ENCODE data around the gene TCTN1. TPM values are rescaled to one million over a fixed set of nuclear protein-coding genes. Genes with fewer than 3 reads are reported as not detected.

The TCTN1 gene
- total and polyA plus RNA-seq, 2 of the 8 experiments (the other 6 are each of a cell fraction or from before 2014, with no cell fraction given): 14.7 to 16.4 TPM

DNA sequence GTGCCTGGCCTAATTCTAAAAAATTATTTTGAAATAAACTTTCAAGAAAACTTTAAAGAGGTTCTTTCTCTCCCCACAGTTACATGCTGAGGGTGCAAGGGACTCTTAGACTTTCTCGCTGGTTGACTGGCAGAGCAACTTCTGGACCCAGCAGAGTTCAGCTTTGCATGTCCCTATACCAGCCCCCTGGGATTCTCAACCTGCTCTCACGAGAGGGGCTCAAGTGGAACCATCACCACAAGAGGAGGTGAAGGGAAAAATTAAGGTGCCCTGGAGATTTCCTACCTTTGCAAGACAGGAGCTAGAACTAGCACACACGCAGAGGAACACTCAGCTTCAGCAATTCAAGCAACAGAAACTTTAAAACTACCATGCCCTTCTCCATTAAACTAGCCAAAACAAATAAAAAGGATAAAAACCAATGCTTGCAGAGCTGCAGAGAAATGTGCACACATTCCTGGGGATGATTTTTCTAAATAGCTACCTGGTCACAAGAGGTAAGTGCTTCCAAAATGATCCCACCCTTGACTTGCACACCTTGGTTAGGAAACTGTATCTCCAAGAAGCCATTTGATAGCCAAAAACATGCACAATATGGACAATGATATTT is 72.5 kb downstream of the TCTN1 start:
- H2BK120ac ChIP-seq (replicated peaks; ENCODE audit: low read depth, low read length): no peak overlapping the region
- H3K9me3 ChIP-seq (ENCODE audit: insufficient read depth in 2 of 2, low read depth in 1 of 2, low read length in 1 of 2): no peaks in the 10 kb centered on the region
- no peak overlapping the region for H3K4ac ChIP-seq (replicated peaks; ENCODE audit: insufficient read length, low read depth, low read length)
- H3K4me2 ChIP-seq (ENCODE audit: insufficient read depth in 1 of 2, low read depth in 2 of 2, low read length in 2 of 2): no peak overlapping the region
- no peak overlapping the region for H3K56ac ChIP-seq (replicated peaks; ENCODE audit: insufficient read length, low read depth, low read length)
- no peak for DNase-seq (ENCODE audit: low read depth in 1 of 2, low spot score in 2 of 2)
- peaks cover 2 to 15% (median 6%) of the 10 kb centered on the region in 4 experiments for H3K4me1 ChIP-seq (replicated peaks in 1 of 4; ENCODE audit: control insufficient read depth in 3 of 4, insufficient read depth in 4 of 4, low read length in 3 of 4)
- H3K9ac ChIP-seq (replicated peaks in 1 of 4; ENCODE audit: extremely low read depth in 1 of 4, low read depth in 3 of 4, low read length in 3 of 4): no peak overlapping the region
- no peak overlapping the region for H2BK15ac ChIP-seq (ENCODE audit: low read length)
- no peak overlapping the region for H2BK12ac ChIP-seq (ENCODE audit: low read depth, low read length)
- no peak overlapping the region for H4K91ac ChIP-seq (replicated peaks; ENCODE audit: insufficient read length, low read length)
- no peak overlapping the region for H3K27ac ChIP-seq (ENCODE audit: low read depth, low read length)
- 82% methylated on average over 3 of the region's 3 CpGs; no CpG with 5 or more reads in 1 of the 2 experiments for WGBS, 2 experiments (ENCODE audit: extremely low coverage in 1 of 2, insufficient coverage in 1 of 2, insufficient read length in 1 of 2, insufficient replicate concordance in 2 of 2, low coverage in 1 of 2, low lambda C conversion rate in 2 of 2, missing lambda C conversion rate in 1 of 2)
- H3K23me2 ChIP-seq (ENCODE audit: low read depth, low read length): peaks cover 6% of the 10 kb centered on the region
- H2BK5ac ChIP-seq (ENCODE audit: low read depth, low read length): no peak overlapping the region
- H4K8ac ChIP-seq (ENCODE audit: extremely low read depth, insufficient read depth, low read length): no peak overlapping the region
- no peak overlapping the region for H2BK20ac ChIP-seq (ENCODE audit: low read length)
- H3K36me3 ChIP-seq (ENCODE audit: control insufficient read depth in 2 of 4, insufficient read depth in 4 of 4, low read length in 3 of 4): no peaks in the 10 kb centered on the region
- no peaks in the 10 kb centered on the region for H3K79me1 ChIP-seq (ENCODE audit: low read depth, low read length)
- POLR2A ChIA-PET (ENCODE audit: partially characterized antibody): interaction anchor here (1.2 to 2.2 kb wide), 2 partner anchors 11 to 18 kb away, joined by 3 to 8 read pairs; no protein-coding TSS in a partner anchor
- H3K4me3 ChIP-seq (ENCODE audit: extremely low read depth in 1 of 4, insufficient read depth in 2 of 4, low read depth in 3 of 4, low read length in 4 of 4): no peak overlapping the region
- FAIRE-seq: no peak
- H3K14ac ChIP-seq (ENCODE audit: insufficient read length): no peak overlapping the region
- no peak overlapping the region for H3K23ac ChIP-seq (ENCODE audit: insufficient read length)
- no peaks in the 10 kb centered on the region for H3K79me2 ChIP-seq (ENCODE audit: control insufficient read depth in 1 of 2, insufficient read depth in 2 of 2, low read length in 2 of 2)
- H2AFZ ChIP-seq (ENCODE audit: low read length): no peak overlapping the region
- no peak overlapping the region for H2AK5ac ChIP-seq (ENCODE audit: low read depth, low read length)
- no peak overlapping the region for H3K18ac ChIP-seq (ENCODE audit: extremely low read depth, low read length)
- H4K5ac ChIP-seq (ENCODE audit: insufficient read length, low read depth, low read length): no peak overlapping the region
- CTCF ChIA-PET (ENCODE audit: partially characterized antibody): interaction anchor here (0.6 kb wide), 1 partner anchor 204 kb away, joined by 3 read pairs; no protein-coding TSS in a partner anchor
- peaks cover 0 to 13% (median 9%) of the 10 kb centered on the region in 4 experiments; a peak in 5 of 7 replicates for H3K27me3 ChIP-seq (replicated peaks in 1 of 4; ENCODE audit: control insufficient read depth in 3 of 4, extremely low read depth in 1 of 4, insufficient read depth in 3 of 4, low read length in 3 of 4)
- H4K20me1 ChIP-seq (replicated peaks in 1 of 2; ENCODE audit: control insufficient read depth in 1 of 2, insufficient read depth in 2 of 2, low read length in 2 of 2): no peaks in the 10 kb centered on the region
- TF ChIP-seq, protein P1, sequence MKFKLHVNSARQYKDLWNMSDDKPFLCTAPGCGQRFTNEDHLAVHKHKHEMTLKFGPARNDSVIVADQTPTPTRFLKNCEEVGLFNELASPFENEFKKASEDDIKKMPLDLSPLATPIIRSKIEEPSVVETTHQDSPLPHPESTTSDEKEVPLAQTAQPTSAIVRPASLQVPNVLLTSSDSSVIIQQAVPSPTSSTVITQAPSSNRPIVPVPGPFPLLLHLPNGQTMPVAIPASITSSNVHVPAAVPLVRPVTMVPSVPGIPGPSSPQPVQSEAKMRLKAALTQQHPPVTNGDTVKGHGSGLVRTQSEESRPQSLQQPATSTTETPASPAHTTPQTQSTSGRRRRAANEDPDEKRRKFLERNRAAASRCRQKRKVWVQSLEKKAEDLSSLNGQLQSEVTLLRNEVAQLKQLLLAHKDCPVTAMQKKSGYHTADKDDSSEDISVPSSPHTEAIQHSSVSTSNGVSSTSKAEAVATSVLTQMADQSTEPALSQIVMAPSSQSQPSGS (IDR thresholded peaks at IDR 0.05; ENCODE audit: low read length): no peak
- TF ChIP-seq HDAC6 (IDR thresholded peaks at IDR 0.05; ENCODE audit: low read depth, low read length) (no peak), NANOG (IDR thresholded peaks at IDR 0.05; ENCODE audit: insufficient read depth, low read depth, low read length, poor library complexity, severe bottlenecking) (no peak), KDM4A (IDR thresholded peaks at IDR 0.05; ENCODE audit: low read depth, low read length, severe bottlenecking) (no peak), CTBP2 (IDR thresholded peaks at IDR 0.05; ENCODE audit: borderline replicate concordance, insufficient read depth, insufficient read length, low read length) (no peak), RXRA (IDR thresholded peaks at IDR 0.05; ENCODE audit: insufficient read depth, low read depth, low read length) (no peak), CREB1 (IDR thresholded peaks at IDR 0.05) (no peak), MAFK (IDR thresholded peaks at IDR 0.05; ENCODE audit: low read depth, low read length) (no peak), RAD21 (IDR thresholded peaks at IDR 0.05 in 1 of 2, conservative IDR thresholded peaks at IDR 0.05 in 1 of 2; ENCODE audit: low read depth in 2 of 2, low read length in 2 of 2) (no peak)
- TF ChIP-seq, protein P2, sequence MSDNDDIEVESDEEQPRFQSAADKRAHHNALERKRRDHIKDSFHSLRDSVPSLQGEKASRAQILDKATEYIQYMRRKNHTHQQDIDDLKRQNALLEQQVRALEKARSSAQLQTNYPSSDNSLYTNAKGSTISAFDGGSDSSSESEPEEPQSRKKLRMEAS (IDR thresholded peaks at IDR 0.05): no peak

Data from H1 (cell line).